HG03064 (cell line): Measurements from ENCODE around the gene PPP2R5A.
"Not testable (repeated sequence)": the region's sequence is repeated elsewhere in the genome, so short reads cannot be mapped to it uniquely, and the experiment has no call there.

Experiments used
- ATAC-seq: cut with Tn5 transposase; IDR thresholded peaks from one replicate; pipeline ENCODE4 v1.9.1; 2021; ENCODE audit warnings: low read depth; ENCODE audit not compliant: unreplicated experiment

Gene PPP2R5A

DNA sequence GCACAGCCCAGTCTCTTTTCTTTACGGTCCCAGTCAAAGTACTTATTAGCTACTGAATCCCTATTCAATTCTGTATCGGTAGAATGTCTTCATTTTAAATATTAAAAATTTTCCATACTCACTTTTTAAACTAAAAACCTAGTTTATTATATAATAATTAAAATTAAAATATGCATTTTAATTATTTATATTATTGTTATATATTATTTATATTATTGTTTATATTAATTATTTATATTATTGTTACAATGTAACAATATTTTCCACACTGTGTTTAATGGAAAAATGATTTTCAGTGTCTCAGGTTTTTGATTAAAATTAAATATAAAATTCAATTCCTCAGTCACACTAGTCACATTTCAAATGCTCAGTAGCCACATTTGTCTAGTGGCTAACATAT, 18.2 kb upstream of the PPP2R5A start:
- no peak for ATAC-seq

DNA sequence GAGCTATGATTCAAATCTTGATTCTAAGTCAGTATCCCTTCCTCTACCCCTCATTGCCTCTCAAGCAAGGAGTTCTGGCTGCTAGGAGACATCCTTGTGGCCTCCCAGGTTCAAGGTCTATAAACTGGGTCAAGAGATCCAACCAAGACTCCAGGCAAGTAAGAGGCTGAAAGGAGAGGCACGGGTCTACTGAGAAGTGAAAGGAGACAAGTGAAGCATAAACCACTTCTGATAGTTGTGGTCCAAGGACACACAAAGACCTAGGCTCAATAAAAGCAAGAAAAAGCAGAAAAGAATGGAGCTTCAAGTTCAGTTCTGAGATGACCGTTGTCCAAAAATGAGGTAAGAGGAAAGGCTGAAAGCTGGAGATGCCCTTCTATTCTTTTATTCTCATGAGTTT, 17.8 kb upstream of the PPP2R5A start:
- ATAC-seq = peak; percentile 59

DNA sequence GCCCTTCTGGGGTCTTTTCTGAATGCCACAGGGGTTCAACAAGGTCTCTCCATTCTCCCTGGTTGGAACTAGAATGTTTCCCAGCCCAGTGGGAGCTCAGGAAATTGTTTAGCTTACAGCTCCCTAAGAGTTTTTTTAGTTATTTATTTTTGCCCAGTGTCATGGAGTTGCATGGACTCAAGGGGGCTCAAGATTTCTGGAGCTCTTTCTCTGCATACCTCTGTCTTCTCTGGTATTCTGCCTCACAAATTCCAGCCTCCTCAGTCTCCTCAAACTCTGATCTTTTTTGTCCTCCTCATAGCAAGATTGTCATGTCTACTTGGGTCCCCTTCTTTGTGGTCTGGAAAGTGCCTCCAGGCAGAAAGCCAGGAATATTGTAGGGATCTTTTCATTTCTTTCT, 15.9 kb upstream of the PPP2R5A start:
- ATAC-seq = no peak

DNA sequence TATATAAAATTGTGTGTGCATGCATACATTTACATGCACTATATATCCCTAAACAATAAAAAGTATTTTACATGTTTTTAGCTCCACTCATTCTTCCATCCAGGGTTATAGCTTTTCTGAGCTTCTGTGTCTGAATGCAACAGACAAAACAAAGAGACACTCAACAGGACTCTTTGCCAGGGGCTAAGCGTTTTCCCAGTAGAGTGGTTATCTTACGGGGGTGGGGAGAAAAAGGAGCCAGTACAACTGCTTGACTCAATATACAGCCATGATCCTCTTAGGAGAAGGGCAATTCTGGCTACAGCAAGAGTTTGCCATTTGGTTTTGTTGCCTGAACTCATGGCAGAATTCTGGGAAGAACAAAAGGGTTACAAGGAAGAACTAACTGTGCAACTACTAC, 14.6 kb upstream of the PPP2R5A start:
- no peak for ATAC-seq

DNA sequence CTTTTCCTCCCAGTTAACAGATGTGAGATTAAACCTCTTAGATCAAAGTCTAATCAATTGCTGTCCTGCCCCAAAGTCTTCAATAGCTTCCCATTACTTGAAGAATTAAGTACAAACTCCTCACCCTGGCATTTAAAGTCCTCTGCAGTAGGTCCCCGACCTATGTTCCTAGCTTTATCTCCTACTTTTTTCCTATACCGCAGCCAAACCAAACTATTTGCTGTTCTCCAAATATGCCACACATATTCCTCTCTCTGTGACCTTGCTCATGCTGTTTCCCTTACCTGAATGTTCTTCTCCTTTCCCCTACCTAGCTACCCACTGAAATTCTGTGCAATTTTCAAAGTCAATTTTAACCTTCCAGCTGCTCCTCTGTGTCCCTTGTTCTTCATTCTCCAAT, 14.0 kb upstream of the PPP2R5A start:
- no peak for ATAC-seq

DNA sequence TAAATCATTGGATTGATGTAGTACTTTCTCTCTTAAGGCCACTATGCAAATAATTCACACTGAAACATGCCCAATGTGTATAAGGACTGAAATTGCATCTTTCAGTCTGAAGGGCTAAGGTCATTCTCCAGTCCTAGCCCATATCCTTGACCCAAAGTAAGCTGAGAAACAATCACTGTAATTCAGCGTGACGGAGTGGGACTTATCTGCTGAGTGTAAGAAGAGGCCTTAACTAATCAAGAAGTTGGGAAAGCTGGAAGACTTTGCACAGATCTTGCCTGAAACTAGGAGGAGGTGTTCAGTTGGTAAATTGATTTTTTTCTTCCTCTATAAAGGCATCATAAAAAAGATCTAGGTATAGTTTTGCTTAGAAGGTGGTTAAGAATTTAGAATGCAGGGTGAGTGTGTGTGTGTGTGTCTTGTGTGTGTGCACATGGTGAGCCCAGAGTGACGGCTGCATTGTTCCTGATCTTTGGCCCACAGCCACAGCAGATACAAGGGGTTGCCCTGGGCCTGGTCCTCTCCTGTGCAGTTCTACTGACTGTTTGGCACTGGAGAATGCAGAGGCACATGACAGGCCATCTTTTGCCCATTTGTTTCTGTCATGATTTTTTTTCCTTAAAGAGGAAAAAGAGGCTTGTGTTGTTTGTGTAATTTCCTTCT, 13.3 kb upstream of the PPP2R5A start:
- no peak for ATAC-seq

DNA sequence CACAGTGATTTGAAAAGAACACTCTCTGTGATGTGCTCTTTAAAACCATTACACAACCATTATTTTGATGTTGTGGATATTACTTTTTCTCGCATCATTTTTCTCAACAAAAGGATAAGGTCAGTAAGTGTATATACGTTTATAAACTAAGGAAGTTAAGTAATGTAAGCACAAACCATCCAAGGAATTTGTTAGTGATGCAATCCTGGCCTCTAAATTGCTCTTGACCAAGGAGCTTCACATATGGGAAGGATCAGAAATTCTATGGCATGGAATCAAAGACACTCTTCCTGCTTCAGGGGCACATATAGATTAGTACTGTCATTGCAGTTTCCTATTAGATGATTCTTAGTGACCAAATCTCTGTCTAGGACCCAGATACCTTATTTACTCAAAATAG, 3.6 kb upstream of the PPP2R5A start:
- no peak for ATAC-seq

DNA sequence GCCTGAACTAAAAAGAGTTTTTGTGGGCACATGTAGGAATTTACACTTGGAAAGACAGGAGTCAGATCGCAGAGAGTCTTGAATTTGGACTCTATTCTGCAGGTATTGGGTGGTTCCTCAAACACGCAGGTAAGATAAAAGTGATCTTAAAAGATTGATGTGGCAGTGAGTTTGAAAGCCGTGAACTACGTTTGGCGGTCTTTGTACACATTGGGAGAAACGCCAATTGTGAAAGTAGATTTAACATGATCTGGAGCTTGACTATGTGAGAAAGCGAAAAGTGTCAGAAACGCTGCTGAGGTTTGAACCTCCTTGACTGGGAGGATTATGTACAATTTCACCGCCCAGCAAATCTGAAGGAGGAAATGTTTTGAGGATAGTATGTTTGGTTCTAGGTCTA, 1.5 kb upstream of the PPP2R5A start:
- no peak for ATAC-seq

DNA sequence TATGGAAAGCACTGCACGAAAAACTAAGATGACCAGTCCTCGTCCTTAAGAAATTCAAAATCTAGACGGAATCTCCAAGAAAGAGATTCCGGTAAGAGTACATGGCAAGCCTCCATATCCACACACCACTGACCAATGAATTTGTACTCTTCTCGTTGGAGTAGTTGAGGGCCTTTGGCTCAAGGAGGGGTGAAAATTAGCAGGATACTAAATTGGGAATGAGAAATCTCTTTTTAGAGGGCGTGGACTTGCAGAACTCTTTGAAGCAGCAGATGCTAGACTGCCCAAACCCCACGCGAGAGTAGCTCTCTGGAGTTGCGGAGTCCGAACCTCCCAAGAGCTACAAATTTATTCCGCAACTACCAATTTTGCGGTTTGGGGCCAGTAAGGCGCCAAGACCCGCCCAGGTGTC, 872 bp upstream of the PPP2R5A start:
- no peak for ATAC-seq

DNA sequence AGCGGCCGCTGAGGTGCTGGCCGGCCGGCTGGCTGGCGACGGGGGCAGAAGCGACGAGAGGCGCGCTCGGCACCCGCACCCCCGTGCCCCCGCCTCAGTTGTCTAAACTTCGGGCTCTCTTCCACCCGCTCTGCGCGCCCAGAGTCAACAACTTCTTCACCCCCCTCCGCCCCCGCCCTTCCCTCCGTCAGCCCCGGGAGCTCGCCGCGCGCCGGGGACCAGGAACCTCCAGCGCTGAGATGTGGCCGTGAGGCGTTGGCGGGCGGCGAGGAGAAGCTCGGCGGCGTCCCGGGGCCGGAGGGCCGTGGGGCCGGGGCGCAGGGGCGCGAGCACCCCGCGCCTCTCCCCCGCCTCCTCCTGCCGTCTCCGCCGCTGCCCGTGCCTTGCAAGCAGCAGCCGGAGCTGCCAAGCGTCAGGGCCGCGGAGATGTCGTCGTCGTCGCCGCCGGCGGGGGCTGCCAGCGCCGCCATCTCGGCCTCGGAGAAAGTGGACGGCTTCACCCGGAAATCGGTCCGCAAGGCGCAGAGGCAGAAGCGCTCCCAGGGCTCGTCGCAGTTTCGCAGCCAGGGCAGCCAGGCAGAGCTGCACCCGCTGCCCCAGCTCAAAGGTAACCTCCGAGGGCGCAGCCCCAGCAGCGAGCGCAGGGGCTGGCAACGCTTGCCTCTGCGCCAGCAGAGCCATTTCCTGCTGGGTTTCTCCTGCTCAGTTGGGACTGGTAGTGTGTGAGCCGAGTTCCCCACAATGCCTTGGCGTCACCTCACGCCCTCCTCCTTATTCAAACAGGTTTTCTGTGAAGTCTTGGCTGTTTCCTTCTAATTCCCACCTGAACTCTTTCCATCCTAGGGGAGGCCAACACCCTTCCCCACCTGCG, 710 bp downstream of the PPP2R5A start:
- ATAC-seq = peak; percentile 16

DNA sequence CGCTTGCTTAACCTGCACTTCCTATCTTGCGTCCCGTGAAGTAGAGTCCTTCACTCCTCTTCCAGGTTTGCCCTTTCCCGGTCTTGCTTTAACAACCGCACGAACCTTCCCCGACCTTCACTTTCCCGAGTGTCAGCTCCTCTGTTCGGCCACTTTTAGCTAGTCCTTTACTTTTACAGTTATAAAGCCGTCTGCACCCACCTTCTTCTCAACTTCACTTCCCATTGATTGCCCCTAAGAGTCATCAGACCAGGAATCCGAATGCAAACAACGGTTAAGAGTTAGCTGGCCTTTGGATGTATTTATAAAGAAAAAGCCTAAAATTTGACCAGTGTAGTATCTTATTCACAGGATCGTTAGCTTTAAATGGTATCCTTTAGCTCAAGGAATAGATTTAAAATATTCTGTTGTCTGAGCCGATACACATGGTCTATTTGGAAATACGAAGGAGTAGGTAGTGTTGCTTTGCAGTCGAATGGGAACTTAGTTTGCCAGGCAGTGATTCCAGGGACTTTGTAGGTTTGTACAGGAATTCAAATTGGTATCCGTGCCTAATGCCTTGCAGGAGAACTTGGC, 1.4 kb downstream of the PPP2R5A start:
- ATAC-seq = no peak

DNA sequence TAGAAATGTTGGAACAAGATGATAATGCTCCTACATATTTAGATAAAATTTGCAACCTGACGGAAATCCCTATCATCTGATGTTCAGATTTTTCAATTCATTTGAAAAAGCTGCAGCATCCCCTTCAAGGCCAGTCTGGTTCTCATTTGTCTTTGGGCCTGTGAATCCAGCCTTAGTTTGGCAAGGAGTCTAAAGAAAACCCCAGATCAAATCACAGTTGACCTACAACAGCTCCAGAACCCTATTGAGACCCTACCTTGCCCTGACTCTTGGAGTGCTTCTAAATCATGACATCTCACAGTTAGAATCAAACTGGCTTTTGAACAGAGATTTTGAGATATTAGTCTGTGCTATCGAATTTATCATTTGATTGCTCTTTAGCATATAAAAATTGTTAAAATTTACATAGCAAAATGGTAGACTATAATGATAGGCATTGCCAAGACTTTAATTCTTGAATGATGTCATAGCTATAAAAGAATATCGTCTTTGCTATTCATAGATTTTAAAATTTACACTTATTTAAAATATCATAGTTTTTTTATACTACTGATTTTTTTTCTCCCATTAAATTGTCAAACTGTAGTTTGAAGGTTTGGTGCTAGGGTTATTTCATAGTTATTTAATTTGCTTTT, 2.2 kb downstream of the PPP2R5A start:
- no peak for ATAC-seq

DNA sequence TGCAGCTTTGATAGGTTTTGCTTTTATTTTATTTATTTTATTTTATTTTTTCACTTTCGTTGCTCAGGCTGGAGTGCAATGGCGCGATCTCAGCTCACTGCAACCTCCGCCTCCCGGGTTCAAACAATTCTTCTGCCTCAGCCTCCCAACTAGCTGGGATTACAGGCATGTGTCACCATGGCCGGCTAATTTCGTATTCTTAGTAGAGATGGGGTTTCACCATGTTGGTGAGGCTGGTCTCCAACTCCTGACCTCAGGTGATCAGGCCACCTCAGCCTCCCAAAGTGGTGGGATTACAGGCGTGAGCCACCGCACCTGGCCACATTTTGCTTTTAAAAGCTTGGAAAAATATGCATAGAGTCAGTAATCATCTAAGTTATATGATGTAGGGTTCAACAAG, 2.8 kb downstream of the PPP2R5A start:
- ATAC-seq = not testable (repeated sequence)

DNA sequence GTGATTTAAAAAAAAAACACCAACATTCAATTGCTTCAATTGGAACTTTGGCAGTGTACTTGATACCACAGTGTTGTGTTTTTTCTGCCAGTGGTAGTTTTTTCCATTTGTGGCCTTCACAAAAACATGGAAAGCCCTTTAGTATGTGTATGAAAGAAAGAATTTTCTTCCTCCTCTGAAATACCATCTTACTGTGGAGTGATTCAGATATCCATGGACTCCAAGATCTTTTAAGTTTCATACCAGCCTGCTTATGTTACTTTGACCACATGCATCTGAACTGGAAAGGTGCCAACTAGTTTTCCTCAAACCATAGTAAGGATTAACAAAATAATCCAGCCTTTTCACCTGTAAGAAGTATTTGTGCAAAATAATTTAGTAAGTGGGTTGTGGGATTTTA, 3.4 kb downstream of the PPP2R5A start:
- no peak for ATAC-seq

DNA sequence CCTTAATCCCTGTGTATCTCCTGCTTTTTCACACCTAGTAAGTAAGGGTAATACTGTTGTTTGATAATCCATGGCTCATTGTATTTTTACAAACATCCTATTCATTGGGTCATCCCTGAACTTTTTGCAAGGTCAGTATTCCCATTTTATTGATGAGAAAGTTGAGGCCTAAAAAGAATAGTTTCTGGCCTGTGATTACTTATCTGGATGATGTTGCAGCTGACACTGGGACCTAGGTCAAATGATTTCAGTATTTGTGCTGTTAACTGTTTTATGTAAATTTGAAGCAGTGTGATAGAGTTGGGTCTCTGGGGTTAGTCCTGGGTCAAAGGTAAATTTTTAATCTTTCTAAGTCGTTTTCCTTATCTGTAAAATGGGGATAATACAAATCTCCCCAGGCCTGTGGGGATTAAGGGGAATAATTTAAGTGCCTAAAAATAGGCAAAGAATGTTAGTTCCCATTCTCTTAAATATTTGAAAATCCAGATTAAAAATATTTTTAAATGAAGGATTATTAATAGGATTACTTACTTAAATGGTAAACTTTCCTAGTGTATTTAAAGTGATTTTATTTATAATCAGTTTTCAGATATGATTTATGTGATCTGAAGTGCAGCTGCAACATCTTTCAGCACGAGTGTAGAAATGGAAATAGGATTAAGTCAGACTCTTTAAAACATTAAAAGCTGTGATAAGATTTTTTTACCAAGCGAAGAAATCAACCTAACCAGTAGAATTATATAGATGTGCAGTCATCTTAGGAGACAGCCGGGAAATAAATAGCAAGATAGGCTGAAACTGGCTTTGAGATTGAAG, 4.3 kb downstream of the PPP2R5A start:
- ATAC-seq = no peak

DNA sequence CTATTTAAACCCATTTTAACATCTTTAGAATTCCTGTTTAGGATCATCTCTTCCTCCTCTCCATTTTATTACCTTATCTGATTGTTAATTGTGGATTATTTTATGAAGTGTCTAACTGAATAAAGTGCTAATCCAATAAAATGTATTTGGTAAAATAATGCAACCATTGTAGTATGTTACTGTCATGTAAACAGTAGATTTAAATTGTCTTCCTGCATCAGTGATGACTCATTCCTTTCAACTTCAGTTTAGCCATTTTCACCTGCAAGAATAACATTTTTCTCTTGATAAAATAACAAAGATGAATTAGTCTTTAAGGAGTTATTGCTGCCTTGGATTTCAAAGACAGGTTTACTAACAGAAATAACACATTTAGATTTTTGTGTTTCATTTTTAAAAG, 5.4 kb downstream of the PPP2R5A start:
- ATAC-seq = no peak

DNA sequence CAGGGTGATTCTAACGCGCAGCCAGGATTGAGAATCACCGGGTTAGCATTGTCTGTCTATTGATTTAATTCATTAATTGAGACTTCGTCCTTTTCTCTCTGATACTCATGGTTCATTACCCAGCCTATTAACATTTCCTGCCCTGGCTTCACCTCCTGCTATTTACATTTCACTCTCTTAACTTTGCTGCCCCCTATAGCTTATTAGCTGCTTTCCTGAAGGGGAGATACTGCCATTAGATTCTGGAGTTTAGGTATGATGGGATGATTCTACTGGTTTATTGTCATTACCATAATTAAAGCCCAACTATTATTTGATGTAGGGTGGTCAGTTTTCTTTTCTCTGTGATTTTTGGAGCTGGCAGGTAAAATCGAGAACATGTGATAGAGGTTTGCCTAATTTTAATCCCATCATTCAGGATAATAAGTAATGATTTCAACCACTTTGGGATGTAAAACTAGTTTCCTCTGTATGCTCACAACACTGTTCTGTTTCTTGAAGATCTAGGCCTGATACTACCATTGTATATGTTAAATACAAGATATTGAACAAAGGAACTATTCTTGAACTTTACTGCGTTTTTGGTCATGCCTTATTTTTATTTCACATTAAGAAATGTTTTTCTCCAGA, 6.4 kb downstream of the PPP2R5A start:
- peak; percentile 44 for ATAC-seq

DNA sequence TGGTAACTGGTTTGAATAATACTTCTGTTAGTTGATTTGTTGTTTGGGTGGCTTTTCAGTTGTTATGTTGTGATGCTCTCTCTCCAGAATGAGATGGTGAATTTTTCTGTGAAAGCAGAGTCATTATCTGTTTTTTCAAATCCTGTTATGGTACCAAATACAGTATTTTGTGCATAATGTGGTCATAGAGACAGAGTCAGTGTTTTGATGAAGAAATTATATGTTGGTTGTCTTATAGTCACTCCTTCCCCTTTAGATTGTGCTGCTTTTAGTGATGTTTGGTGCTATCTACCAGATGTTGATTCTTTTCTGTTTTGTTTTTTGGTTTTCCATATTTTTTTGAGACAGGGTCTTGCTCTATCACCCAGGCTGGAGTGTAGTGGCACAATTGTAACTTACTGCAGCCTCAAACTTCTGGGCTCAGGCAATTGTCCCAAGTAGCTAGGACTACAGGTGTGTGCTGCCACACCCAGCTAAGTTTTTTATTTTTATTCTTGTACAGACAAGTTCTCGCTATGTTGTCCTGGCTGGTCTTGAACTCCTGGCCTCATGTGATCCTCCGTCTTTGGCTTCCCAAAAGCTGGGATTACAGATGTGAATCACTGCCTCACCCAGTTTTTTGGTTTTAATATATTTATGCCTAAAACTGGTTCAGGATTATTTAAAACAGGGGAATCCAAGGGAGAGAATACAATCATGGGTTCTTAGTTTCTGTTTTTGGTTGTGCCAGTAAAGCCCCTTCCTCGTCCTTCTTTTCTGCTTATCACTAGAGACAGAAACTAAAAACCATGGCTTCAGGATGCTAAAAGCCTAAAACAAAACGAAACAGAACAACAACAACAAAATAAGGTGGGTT, 7.3 kb downstream of the PPP2R5A start:
- ATAC-seq = no peak

DNA sequence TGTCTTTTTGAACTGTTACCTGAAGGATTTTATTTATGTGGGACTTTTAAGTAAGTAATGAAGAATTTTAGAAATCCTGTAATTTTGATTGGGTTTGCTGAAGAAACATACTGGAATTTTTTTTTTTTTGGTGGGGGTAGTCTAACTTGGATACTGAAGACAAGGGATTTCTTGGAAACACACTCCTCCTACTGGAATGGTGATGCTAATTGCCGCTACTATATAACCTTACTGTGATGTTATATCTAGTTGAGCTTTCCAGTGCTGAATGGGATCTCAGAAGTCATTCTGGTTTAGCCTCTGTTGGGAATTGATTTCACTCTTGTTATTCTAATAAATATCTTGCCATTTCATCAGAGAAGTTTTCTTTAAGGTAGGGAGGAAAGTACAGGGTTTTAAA, 8.4 kb downstream of the PPP2R5A start:
- no peak for ATAC-seq
